LNCaP clone FGC (cell line): ENCODE results near the gene TRIB2.

Source experiments
- DNase-seq: peaks from one replicate; pipeline ENCODE4 v3.0.0-alpha.2; 2011; ENCODE audit warnings: low read depth
- H3K4me3 ChIP-seq: 2 replicates; pipeline ENCODE4 v1.5.1; 2011; ENCODE audit warnings: mild to moderate bottlenecking, low read depth, low read length, control low read depth
- CTCF ChIP-seq: IDR thresholded peaks from 2 replicates; pipeline ENCODE4 v1.5.1; 2012; ENCODE audit warnings: mild to moderate bottlenecking; ENCODE audit not compliant: control insufficient read depth, insufficient read depth; ENCODE audit errors: extremely low read depth

The TRIB2 gene

GRCh38 chr2:12716282-12717190 is at the start of gene TRIB2:
Gene TRIB2 (plus strand): TSS chr2:12716936. CDS start chr2:12718308, 1,372 bp downstream.
- H3K4me3 ChIP-seq, result peak within 1 kb of the TSS; percentile 50
- peak; percentile 21; the same call in 1 of the 2 replicates for TF ChIP-seq CTCF
- DNase-seq, result no peak

- H3K4me3 ChIP-seq, result no peak overlapping the region
- DNase-seq, result no peak
- TF ChIP-seq CTCF, result no peak
Observed at GRCh38 chr2:12669036-12669435, 47.7 kb upstream of the TRIB2 start.

GRCh38 chr2:12672711-12673315 is 43.9 kb upstream of the TRIB2 start:
- DNase-seq, result no peak
- no peak for TF ChIP-seq CTCF
- no peak overlapping the region for H3K4me3 ChIP-seq

- TF ChIP-seq CTCF, result no peak
Observed at GRCh38 chr2:12674644-12675328, 42.0 kb upstream of the TRIB2 start.

GRCh38 chr2:12675352-12675795 is 41.4 kb upstream of the TRIB2 start:
- no peak for DNase-seq
- 0 out of 2 replicates have a peak, but pooled peaks have one; percentile 3 for TF ChIP-seq CTCF
- no peak overlapping the region for H3K4me3 ChIP-seq

More at GRCh38 chr2:12674644-12675328, 42.0 kb upstream of the TRIB2 start:
- no peak overlapping the region for H3K4me3 ChIP-seq
- no peak for DNase-seq

GRCh38 chr2:12675801-12676200 is 40.9 kb upstream of the TRIB2 start:
- TF ChIP-seq CTCF, result no peak
- DNase-seq, result no peak
- no peak overlapping the region for H3K4me3 ChIP-seq
